Transverse colon (tissue), 3 donors: ENCODE data around the gene CABS1.

Source experiments
- POLR2A ChIP-seq: fragments of 450-650 bp; IDR thresholded peaks from one replicate; pipeline ENCODE4 v1.6.1; 2016; ENCODE audit warnings: antibody characterized with exemption, mild to moderate bottlenecking, moderate library complexity
- TF ChIP-seq, protein P1 (sequence below), 5 experiments: fragments of 200-600 bp in 3 of 5; fragments of 450-650 bp in 2 of 5; sonication (generic) in 3 of 5; IDR thresholded peaks; 1 replicate in 2 of 5; 2 replicates in 3 of 5; pipeline ENCODE4 v1.5.1; 2016 to 2017; ENCODE audit warnings: antibody characterized with exemption in 5 of 5, inconsistent platforms in 3 of 5, mild to moderate bottlenecking in 2 of 5, moderate library complexity in 1 of 5

DNA sequence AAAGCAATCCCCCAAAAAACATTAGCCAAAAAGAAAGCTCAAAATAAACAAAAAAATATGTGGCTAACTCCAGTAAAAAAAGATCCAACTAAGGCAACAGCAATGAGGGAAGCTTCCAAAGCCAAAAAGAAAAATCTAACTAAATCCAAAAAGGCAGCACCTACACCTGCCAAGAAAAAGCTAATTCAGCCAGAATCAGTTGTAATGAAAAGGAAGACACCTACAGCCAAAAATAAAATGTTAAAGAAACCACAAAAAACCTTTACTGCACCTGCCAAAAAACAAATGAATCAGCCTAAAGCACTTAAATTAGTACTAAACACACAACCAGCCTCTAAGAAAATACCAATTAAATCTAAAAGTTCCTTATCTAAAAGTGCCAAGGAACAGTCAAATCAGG, 37.2 kb upstream of the CABS1 start:
- TF ChIP-seq, protein P1, sequence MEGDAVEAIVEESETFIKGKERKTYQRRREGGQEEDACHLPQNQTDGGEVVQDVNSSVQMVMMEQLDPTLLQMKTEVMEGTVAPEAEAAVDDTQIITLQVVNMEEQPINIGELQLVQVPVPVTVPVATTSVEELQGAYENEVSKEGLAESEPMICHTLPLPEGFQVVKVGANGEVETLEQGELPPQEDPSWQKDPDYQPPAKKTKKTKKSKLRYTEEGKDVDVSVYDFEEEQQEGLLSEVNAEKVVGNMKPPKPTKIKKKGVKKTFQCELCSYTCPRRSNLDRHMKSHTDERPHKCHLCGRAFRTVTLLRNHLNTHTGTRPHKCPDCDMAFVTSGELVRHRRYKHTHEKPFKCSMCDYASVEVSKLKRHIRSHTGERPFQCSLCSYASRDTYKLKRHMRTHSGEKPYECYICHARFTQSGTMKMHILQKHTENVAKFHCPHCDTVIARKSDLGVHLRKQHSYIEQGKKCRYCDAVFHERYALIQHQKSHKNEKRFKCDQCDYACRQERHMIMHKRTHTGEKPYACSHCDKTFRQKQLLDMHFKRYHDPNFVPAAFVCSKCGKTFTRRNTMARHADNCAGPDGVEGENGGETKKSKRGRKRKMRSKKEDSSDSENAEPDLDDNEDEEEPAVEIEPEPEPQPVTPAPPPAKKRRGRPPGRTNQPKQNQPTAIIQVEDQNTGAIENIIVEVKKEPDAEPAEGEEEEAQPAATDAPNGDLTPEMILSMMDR (IDR thresholded peaks at IDR 0.05), result no peak
- TF ChIP-seq POLR2A, result no peak
